GM21737 (cell line): ENCODE measurements around the gene ACAD11.
A peak's percentile ranks its signal among the peaks of the same experiment; 100 is the strongest.

Experiments
- ATAC-seq: cut with Tn5 transposase; IDR thresholded peaks from one replicate; pipeline ENCODE4 v1.9.1; 2021; ENCODE audit warnings: mild to moderate bottlenecking, moderate library complexity; ENCODE audit not compliant: unreplicated experiment

ACAD11 gene, protein sequence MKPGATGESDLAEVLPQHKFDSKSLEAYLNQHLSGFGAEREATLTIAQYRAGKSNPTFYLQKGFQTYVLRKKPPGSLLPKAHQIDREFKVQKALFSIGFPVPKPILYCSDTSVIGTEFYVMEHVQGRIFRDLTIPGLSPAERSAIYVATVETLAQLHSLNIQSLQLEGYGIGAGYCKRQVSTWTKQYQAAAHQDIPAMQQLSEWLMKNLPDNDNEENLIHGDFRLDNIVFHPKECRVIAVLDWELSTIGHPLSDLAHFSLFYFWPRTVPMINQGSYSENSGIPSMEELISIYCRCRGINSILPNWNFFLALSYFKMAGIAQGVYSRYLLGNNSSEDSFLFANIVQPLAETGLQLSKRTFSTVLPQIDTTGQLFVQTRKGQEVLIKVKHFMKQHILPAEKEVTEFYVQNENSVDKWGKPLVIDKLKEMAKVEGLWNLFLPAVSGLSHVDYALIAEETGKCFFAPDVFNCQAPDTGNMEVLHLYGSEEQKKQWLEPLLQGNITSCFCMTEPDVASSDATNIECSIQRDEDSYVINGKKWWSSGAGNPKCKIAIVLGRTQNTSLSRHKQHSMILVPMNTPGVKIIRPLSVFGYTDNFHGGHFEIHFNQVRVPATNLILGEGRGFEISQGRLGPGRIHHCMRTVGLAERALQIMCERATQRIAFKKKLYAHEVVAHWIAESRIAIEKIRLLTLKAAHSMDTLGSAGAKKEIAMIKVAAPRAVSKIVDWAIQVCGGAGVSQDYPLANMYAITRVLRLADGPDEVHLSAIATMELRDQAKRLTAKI

GRCh38 chr3:132659365-132660051, at the start of gene ACAD11:
Gene ACAD11 (minus strand): TSS chr3:132659809. CDS start chr3:132659751, 58 bp downstream.
- ATAC-seq = peak; percentile 65

DNA sequence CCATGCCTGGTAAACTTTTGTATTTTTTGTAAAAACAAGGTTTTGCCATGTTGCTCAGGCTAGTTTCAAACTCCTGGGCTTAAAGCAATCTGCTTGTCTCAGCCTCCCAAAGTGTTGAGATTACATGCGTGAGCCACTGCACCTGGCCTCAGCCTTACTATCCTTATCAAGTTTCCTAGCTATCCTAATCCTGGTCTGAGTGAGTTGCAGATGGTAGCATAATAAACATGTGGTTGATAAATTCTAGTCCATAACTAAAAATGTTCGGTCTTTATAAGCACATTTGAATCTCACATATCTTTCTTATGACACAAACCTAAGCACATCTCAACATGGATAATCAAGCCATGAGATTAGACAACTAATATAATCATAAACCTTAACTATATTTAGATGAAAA, 44.1 kb upstream of the ACAD11 start:
- ATAC-seq = no peak

GRCh38 chr3:132695422-132695821, 35.8 kb upstream of the ACAD11 start:
- ATAC-seq = no peak

DNA sequence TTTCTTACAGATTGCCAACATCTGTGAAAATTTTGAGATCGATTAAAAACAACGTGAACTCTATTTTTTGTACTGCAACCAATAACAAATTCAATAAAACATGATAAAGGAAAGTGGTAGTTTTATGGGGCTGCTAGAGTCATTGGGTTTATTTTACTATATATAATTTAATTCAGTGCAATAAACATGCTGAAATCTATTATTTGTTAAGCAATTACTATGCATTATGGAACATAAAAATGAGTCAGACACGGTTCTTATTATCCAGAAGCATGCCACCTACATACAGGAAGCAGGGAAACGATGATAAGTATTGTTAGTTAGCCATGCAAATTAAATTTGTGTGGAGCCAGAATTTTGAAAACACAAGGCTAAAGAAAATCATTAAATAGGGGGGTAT, 35.4 kb upstream of the ACAD11 start:
- no peak for ATAC-seq

DNA sequence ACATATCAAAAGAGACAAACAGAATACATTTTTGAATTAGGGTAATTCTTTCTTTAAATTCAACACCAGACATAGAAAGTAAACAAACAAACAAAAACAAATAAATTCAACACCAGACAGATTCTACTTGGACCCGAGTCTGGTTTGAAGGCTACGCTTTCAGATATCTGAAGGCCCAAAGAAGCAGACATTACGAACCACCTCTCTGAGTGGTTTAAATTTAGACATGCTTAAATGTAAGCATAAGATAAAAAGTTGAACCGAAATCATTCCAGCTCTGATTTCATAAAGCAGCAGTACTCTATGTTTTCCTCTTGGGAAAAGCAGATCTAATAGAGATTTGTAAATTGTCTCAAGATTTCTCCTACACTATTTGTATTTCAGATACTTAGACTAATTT, 30.4 kb upstream of the ACAD11 start:
- ATAC-seq = no peak

DNA sequence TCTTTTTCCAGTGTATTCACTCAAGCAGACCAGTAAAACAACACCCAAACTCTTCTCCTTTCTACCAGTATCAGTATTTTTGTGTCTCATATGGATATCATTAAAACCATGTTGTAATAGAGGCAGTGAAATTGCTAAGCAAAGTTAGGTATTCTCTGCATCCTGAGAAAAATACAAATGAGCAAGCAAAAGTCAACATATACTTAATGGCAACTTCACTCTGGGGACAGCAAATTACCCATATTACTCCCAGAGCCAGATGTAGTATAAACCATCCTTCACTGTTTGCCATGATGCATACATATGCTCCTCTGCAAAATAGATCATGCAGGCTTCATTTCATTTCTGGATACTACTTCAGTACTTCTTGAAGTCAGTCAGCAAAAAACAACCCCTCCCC, 22.6 kb upstream of the ACAD11 start:
- no peak for ATAC-seq

DNA sequence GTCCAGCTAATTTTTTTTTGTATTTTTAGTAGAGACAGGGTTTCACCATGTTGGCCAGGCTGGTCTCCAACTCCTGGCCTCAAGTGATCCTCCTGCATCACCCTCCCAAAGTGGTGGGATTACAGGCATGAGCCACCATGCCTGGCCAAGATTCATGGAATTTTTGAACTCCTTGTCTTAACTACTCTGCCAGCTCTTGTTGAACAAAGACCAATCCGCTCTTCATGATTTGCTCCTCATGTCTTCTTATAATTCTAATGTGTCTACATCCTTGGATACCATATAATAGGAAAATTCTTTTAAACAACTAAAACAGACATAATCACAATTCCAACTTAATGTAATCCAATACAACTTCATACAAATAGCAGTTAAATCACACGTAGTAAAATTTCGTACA, 21.8 kb upstream of the ACAD11 start:
- ATAC-seq = no peak

DNA sequence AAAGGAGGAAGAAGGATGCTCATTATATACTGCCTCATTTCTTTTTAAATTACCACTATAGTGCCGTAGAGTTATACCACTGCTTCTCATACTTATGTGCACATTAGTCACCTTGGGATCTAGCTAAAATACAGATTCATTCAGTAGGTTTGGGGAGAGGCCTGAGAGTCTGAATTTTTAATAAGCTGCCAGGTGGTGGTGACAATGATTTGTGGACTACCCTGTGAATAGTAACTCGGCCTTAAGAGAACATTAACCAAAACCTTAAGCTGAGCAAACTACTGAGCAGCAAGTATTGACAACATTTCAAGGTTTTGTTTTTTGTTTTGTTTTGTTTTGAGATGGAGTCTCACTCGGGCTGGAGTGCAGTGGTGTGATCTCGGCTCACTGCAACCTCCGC, 20.3 kb upstream of the ACAD11 start:
- ATAC-seq = no peak

- no peak for ATAC-seq
Observed at GRCh38 chr3:132675408-132675807, 15.8 kb upstream of the ACAD11 start.

GRCh38 chr3:132669256-132669777, 9.7 kb upstream of the ACAD11 start:
- ATAC-seq = no peak

DNA sequence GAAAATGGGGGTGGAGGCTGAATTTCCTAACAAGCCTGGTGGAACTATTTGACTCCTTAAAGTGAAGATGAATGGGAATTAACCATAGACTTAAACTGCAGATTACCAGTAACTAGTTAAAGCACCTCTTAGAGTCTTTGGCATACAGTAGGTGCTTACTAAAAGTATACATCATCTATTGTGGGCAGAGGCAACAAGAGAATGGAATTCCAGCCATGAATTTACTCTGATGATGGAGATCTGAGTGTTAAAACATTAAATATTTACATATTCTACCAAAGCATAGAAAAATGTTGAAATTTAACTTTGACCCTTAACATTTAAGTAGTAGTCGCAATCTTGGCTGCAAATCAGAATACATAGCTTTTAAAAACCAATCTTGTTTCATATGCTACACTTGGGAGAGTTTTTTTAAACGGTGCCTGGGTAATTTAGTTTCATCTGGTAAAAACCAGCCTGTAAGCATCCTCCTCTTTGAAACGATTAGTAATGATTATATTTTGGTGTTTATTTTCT, 5.7 kb upstream of the ACAD11 start:
- ATAC-seq = no peak

GRCh38 chr3:132662212-132662611, 2.6 kb upstream of the ACAD11 start:
- ATAC-seq = no peak

GRCh38 chr3:132661101-132661500, 1.5 kb upstream of the ACAD11 start:
- no peak for ATAC-seq

GRCh38 chr3:132660811-132661070, 1.1 kb upstream of the ACAD11 start:
- no peak for ATAC-seq

DNA sequence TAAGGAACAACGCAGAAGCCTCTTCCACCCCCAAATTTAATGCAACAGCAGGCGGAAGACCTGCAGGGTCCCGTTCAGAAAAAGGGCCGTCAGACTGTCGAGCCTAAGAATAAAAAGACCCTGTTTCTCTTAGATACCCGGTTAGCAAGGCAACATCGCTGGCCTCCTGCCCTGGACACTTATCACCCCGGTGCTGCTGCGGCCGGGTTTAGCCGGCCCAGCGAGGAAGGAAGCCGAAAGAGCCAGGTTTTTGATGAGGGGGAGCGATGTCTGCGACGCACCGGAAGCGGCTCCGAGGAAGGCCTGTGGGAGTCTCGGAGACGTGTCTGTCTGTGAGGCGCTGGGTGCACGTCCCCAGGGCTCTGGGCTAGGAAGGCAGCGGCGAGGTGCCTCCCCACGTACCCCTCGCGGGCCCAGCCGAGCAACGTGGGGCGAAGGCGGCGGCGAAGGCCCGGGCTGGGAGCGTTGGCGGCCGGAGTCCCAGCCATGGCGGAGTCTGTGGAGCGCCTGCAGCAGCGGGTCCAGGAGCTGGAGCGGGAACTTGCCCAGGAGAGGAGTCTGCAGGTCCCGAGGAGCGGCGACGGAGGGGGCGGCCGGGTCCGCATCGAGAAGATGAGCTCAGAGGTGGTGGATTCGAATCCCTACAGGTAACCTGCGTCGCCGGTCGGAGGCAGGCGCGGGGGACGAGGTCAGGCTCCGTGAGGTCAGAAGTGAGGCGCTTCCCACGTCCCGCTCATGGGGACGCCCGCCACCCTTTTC, 622 bp upstream of the ACAD11 start, which contains the start of gene UBA5:
Gene UBA5 (plus strand): TSS at position 278 of the 759 bp plus-strand sequence. CDS start 209 bp downstream, at position 487.
- ATAC-seq = peak; percentile 53

DNA sequence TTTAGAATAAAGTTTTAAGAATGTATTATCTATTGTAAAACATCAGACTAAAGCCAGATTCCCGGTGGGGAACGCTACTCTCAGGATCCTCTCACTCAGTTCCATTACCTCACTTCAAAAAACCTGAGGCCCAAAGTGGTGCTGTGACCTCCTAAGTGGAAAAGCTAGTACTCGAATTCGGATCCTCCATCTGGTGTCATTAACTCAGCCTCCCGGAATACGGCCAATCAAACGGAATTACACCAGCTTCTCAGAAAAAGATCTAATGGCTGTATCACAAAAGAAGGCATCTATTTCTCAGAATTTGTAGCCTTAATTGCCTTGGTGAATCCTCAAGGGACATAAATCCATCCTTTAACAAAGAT, 627 bp downstream of the ACAD11 start:
- ATAC-seq = no peak

- ATAC-seq = no peak
Observed at GRCh38 chr3:132657869-132658747, 1.5 kb downstream of the ACAD11 start.

GRCh38 chr3:132655471-132655870, 4.1 kb downstream of the ACAD11 start:
- no peak for ATAC-seq

GRCh38 chr3:132654721-132655120, 4.9 kb downstream of the ACAD11 start:
- ATAC-seq = no peak

GRCh38 chr3:132654190-132654589, 5.4 kb downstream of the ACAD11 start:
- no peak for ATAC-seq
